GM19468 (cell line): ENCODE measurements around the gene C5.
"Not testable (repeated sequence)": the region's sequence is repeated elsewhere in the genome, so short reads cannot be mapped to it uniquely, and the experiment has no call there.

Experiments used
- ATAC-seq: cut with Tn5 transposase; IDR thresholded peaks from one replicate; pipeline ENCODE4 v1.9.1; 2021; ENCODE audit warnings: mild to moderate bottlenecking, moderate library complexity, moderate number of reproducible peaks; ENCODE audit not compliant: unreplicated experiment; ENCODE audit errors: extremely low read depth

C5 gene

GRCh38 chr9:121053544-121053943, 3.5 kb upstream of the C5 start:
- no peak for ATAC-seq

DNA sequence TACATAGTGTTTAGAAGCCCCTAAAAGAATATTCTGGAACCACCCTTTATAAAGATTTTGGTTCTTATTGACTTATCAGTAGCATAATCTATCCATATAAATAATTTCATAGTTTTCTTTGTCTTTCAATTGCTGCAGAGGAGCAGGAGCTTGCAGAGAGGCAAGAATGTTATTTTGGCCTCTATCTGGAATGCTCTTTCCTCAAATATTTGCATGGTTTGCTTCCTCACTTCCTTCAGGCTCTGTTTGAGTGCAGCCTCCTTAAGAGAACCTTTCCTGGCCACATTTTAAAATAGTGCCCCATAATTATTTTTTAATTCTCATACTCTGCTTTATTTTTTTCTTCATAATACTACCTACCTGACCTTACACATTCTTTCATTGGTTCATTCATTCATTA, 1.5 kb downstream of the C5 start:
- ATAC-seq, result no peak

DNA sequence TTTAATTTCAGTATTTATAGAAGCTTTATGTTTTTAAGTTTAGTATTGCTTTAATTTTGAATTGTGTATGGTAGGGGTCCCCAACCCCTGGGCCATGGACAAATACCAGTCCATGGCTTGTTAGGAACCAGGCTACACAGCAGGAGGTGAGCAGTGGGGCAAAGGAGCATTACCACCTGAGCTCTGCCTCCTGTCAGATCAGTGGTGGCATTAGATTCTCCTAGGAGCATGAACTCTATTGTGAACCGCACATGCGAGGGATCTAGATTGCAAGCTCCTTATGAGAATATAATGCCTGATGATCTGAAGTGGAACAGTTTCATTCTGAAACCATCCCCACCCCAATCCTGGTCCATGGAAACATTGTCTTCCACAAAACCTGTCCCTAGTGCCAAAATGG, 1.9 kb downstream of the C5 start:
- ATAC-seq, result no peak

DNA sequence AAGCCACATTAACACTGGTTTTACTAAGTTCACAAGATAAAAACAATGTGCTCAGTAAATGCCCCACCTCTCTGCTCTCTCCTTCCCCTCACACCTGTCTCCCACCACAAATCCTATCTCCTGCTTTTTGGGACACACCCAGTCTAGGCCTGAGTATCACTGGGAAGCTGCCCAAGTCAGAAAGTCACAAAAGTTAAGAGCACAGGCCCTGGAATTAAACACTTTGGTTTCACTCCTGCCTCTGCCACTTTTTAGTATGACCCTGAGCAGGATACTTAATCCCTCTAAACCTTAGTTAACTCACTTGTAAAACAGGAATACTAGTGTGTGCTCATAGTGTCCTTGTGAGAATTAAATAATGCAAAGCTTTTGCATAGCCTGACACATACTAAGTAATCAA, 11.3 kb downstream of the C5 start:
- ATAC-seq, result no peak

DNA sequence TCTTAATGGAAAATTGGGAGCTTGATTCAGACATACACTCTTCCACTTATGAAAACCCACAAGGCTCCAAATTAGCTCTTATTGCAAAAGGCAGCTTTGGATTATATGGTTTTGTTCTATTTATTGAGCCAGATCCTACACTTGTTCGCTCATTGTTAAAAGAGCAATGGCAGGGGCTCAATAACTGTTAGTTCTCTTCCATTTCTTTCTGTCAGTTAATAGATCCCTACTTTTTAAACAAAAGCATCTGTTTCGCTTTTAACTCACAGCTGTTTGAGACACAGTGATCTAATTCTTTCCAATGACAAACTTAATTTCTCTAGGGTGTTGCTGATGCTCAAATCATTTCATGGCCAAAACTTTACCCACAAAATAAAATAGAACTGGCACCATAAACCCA, 11.7 kb downstream of the C5 start:
- no peak for ATAC-seq

DNA sequence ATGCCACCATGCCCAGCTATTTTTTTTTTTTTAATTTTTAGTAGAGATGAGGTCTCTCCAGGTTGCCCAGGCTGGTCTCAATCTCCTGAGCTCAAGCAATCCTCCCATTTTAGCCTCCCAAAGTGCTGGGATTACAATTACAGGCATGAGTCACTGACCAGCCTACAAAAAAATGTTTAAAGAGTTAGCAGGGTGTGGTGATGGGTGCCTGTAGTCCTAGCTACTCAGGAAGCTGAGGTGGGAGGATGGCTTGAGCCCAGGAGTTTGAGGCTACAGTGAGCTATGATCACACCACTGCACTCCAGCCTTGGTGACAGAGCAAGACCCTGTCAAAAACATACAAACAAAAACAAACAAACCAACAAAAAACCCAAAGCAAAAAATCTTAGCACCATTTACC, 14.4 kb downstream of the C5 start:
- ATAC-seq, result not testable (repeated sequence)

GRCh38 chr9:121034529-121034928, 15.5 kb downstream of the C5 start:
- ATAC-seq, result no peak

- no peak for ATAC-seq
Measured at GRCh38 chr9:121029469-121029868, 20.6 kb downstream of the C5 start.

GRCh38 chr9:121028285-121028684, 21.8 kb downstream of the C5 start:
- ATAC-seq, result not testable (repeated sequence)

DNA sequence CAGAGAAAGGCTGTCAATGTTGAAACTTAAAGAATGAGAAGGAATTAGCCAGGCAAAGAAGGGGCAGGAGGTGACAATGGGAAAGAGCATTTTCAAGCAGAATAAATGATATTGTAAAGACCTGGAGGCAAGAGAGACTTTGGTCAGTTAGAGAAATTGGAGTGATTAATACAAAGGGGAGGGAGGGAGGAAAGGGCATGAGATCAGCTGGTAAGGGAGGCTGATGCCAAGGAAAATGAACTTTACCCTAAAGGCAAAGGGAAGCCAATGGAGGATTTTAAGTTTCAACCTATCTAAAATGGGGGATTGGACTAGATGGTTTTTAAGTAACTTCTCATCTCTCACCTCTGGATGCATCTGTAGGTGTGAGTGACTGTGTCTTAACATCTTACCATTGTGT, 23.3 kb downstream of the C5 start:
- no peak for ATAC-seq

DNA sequence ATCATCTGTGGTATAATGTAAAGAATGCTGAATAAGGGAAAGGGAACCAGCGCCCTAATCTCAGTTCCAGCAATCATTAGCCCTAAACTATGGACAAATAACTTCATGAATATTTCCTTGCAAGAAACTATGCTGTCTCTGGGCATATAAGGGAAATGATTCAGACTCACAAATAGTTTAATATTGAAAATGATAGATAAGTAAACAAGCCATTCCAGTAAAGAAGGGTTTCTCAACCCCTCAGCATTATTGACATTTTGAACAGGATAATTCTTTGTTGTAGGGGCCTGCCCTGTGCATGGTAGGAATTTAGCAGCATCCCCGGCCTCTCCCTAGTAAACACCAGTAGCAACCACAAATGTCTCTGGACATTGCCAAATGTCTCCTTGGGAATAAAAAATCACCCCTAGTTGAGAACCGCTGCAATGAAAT, 23.8 kb downstream of the C5 start:
- no peak for ATAC-seq

- ATAC-seq, result no peak
Measured at GRCh38 chr9:121024237-121024636, 25.8 kb downstream of the C5 start.

GRCh38 chr9:121023064-121023463, 27.0 kb downstream of the C5 start:
- no peak for ATAC-seq

GRCh38 chr9:121021301-121021700, 28.8 kb downstream of the C5 start:
- ATAC-seq, result no peak

GRCh38 chr9:121019273-121019672, 30.8 kb downstream of the C5 start:
- ATAC-seq, result no peak

- no peak for ATAC-seq
Measured at GRCh38 chr9:121013911-121014310, 36.2 kb downstream of the C5 start.

DNA sequence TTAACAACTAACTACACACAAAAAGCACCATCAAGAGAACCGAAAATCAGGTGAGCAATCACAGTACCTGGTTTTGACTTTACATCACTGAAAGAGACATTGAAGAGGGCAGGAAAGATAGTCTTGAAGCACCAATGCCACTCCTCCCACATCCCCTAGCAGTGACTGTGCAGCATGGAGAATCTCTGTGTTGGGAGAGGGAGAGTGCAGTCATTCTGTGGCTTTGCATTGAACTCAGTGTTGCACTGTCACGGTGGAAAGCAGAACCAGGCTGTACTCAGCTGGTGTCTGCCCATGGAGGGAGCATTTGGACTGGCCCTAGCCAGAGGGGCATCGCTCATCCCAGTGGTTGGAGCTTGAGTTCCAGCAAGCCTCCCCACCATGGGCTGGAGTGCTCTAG, 40.4 kb downstream of the C5 start:
- ATAC-seq, result no peak

DNA sequence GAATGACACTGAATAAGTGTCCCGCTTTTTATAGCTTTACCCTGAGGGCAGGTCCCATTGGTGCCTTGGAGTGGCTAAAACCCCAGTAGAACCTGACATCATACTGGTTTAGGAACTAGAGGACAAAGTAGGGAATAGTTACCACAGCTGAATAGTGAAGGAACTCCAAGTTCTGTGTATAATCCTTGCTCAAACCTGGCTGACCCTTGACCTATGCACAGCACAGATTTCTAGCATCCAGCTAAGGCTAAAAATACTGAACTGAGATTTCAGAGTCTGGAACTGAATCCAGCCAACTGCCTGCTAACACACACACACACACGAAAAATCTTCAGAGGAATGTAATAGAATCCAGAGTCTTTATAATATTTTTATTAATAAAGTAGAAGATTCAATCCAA, 50.8 kb downstream of the C5 start:
- no peak for ATAC-seq

DNA sequence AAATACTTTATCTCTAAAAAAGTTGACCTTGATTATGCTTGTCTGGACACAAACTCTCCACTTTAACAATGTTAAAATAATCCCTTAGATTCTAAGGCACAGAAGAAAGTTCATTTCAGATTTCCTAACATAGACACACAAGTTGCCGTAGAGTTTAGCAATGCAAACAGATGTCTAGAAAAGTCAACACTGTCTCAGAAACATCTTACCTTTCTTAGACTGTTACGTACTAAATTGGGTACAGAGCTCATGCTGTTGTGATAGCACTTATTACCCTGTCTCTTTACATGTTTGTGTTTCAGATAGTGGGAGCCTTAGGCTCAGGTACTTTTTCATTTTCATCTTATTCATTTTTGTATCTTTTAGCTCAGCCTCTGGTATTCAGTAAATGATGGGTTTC, 52.0 kb downstream of the C5 start:
- no peak for ATAC-seq

GRCh38 chr9:120997502-120997901, 52.6 kb downstream of the C5 start:
- no peak for ATAC-seq

- ATAC-seq, result no peak
Measured at GRCh38 chr9:120996409-120996808, 53.7 kb downstream of the C5 start.

- no peak for ATAC-seq
Measured at GRCh38 chr9:120989065-120989464, 61.0 kb downstream of the C5 start.

DNA sequence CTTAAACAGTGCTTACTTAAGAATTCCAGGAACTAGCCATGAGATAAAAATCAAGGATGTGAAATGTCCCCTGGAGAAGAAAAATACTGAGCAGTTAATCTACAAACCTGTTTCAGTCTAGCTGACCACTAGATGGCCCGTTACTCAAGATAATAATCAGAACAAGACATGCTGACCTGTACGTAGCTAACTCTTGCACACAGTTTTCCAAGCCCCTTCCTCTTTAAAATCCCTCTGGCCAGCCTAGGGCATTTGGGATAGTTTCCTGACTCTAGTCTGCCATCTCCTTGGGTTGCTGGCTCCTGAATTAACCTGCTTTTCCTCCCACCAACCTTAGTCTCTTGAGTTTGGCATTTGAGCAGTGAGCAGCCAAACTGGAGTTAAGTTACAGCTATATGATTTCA, 64.3 kb downstream of the C5 start:
- no peak for ATAC-seq
